OCI-LY1 (cell line): ENCODE measurements around the gene PTCD3.

Experiments
- EZH2 ChIP-seq: fragments of 200-600 bp; sonication (generic), shearing (Covaris generic); IDR thresholded peaks from 2 replicates; pipeline ENCODE4 v1.8.0; 2017; ENCODE audit warnings: borderline replicate concordance, mixed run types, mild to moderate bottlenecking, antibody characterized with exemption, low read length, moderate library complexity, mixed read lengths
- TF ChIP-seq, protein P1 (sequence below): fragments of 200-600 bp; sonication (generic), shearing (Covaris generic); IDR thresholded peaks from 2 replicates; pipeline ENCODE4 v1.5.1; 2017; ENCODE audit warnings: mild to moderate bottlenecking, antibody characterized with exemption, low read length, moderate library complexity, mixed read lengths

GRCh38 chr2:86079981-86080911 lies 25.8 kb upstream of the PTCD3 start:
- TF ChIP-seq, protein P1, sequence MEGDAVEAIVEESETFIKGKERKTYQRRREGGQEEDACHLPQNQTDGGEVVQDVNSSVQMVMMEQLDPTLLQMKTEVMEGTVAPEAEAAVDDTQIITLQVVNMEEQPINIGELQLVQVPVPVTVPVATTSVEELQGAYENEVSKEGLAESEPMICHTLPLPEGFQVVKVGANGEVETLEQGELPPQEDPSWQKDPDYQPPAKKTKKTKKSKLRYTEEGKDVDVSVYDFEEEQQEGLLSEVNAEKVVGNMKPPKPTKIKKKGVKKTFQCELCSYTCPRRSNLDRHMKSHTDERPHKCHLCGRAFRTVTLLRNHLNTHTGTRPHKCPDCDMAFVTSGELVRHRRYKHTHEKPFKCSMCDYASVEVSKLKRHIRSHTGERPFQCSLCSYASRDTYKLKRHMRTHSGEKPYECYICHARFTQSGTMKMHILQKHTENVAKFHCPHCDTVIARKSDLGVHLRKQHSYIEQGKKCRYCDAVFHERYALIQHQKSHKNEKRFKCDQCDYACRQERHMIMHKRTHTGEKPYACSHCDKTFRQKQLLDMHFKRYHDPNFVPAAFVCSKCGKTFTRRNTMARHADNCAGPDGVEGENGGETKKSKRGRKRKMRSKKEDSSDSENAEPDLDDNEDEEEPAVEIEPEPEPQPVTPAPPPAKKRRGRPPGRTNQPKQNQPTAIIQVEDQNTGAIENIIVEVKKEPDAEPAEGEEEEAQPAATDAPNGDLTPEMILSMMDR, result peak; percentile 97
- TF ChIP-seq EZH2, result no peak
